HG03342 (cell line): ENCODE measurements around the gene CCDC172.

Source experiments
- ATAC-seq: cut with Tn5 transposase; IDR thresholded peaks from one replicate; pipeline ENCODE4 v1.9.1; 2021; ENCODE audit warnings: mild to moderate bottlenecking, moderate library complexity; ENCODE audit not compliant: unreplicated experiment

CCDC172 gene

DNA sequence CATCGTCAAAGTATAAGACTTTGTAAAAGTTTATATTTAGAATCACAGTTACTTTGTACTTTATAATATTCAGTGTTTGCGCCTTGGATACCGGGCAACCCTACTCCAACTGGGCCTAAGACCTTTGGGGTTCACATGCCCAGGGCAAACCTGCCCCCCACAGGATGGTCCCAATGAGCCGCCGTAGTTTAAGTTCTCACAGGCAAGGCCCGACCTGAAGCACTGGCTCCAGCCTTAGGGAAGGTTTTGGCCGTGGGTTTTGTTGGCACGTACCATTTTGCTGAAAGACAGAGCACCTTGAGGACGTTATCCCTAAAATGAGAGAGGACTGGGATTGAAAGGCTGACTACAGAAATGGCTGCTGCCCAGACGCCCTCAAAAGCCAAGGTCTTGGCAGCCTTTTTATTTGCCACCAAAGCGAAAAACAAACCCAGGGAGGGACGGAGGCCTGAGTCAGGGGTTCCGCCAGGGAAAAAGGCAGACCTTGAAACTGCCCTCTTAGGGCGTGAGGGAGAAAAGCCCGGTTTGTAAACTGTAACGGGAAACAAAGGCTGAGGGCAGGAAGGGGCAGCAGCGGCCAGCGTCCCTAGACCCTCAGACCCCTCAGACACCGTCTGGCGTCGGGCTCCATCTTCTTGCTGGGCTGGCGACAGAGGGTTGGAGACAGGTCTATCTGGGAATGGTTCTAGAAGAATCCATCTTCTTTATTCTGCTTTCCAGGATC is at the start of gene CCDC172:
Gene CCDC172 (plus strand): TSS at position 222 of the 724 bp plus-strand sequence. CDS start 564 bp downstream, outside the sequence.
- ATAC-seq: no peak

DNA sequence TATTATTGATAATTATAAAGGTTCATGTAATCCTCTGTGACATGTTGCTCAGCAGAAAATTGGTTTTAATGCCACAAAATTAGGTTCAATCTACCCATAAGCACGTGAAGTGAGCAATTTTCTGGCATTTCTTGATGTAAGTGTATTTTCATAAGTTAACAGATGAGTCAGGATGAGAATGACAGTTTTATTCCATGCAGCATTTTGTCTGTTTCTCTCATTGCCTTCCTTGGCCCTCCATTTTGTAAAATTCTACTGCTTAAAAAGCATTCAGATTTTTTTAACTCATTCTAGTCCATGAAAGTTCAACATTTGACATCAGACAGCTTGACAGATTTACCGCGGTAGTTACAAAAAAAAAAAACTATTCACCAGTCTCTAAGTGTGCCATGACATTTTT is 47.3 kb upstream of the CCDC172 start:
- ATAC-seq: no peak

DNA sequence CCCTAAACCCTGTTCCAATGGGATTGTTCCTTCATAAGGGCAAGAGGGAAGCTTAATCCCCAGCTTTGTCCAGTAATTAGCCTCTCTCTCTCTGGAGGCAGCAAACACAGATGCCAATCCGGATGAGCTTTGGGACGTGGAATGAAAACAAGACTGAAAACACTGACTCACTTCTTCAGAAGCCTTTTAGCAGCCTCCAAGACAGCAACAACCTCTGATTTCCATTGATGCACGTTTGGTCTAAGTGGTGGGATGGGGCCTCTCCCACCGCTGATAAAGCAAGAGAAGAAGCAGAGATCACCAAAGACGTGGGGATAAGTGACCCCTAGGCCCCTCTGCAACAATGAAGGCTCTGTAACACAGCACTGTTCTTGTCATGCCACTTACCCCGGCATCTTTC is 45.4 kb upstream of the CCDC172 start:
- ATAC-seq: no peak

GRCh38 chr10:116281775-116282174 is 42.5 kb upstream of the CCDC172 start:
- no peak for ATAC-seq

GRCh38 chr10:116286626-116287200 is 37.5 kb upstream of the CCDC172 start:
- no peak for ATAC-seq

- ATAC-seq: no peak
These were observed 36.2 kb upstream of the CCDC172 start for GRCh38 chr10:116287906-116288501.

DNA sequence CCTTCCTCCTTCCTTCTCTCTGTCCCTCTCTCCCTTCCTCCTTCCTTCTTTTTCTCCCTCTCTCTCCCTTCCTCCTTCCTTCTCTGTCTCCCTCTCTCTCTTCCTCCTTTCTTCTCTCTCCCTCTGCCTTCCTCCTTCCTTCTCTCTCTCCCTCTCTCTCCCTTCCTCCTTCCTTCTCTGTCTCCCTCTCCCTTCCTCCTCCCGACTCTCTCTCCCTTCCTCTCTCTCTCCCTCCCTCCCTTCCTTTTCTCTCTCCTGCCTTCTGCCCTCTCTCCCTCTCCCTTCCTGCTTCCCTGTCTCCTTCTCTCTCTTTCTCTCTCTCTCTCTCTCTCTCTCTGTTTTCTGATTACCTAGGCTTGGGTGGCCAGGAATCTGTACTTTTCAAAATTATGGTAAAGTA is 34.6 kb upstream of the CCDC172 start:
- ATAC-seq: no peak

DNA sequence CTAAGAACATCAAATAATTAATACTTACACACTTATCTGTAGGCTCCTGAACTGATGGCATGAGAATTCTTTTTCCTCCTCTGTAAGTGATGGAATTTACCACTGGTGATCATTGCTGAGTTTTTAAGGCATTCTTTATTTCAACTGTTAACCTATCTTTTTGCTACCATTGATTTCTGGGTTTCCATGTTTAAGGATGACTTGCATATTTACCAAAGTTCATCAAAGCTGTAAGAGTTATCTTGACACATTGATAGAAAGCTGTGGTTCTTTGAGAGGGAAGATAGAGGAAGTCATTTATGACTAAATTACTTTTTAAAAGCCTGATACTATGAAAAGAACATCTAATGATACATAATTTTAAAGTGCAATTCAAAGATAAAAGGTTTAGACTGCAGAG is 31.8 kb upstream of the CCDC172 start:
- no peak for ATAC-seq

DNA sequence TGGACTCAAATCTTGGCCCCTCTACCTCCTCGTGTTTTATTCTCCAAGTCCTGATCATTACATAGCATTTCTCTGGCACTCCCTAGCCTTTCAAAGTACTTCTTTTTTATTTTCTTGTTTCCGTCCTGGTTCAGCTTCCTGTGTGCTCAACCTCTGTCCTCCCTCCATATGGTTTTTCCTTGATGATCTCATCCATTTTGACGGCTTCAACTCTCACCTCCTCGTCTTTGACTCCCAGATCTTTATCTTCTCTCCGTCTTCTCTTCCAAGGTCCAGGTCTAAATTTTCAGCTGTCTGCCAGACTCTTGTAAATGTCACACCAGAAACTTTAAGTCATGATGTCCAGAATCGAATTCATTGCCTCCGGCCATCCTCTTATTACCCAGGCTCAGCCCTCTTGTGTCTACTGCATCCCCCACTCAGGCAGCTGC is 27.9 kb upstream of the CCDC172 start:
- no peak for ATAC-seq

GRCh38 chr10:116298586-116298985 is 25.7 kb upstream of the CCDC172 start:
- ATAC-seq: no peak

DNA sequence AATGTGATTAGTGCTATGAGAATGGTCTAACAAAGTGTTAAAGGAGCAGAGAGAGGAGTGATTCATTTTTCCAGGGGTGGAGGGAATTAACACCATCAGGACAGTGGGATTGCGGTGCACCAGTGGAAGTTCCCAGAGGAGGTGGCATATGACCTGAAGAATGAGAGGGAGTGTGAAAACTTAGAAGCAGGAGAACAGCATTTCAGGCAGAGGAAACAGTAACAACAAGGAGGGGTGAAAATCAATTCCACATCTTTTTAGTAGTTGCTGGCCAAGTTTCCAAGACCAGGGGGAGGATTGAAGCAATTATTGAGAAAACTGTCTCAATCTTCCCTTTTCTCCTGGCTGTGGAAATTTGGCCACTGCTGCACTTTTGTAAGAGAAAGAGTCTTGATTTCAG is 23.7 kb upstream of the CCDC172 start:
- ATAC-seq: no peak

DNA sequence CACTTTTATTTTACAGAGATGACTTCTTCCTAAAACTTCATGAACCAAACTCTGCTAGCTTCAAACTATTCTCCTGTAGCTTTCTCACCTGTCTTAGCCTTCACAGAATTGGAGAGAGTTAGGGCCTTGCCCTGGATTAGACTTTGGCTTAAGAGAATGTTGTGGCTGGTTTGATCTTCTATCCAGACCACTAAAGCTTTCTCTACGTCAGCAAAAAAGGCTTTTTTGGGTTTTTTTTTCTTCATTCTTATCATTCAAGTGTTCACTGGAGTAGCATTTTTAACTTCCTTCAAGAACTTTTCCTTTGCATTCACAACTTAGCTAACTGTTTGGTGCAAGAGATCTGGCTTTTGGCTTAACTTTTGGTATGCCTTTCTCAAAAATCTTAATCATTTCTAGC is 19.3 kb upstream of the CCDC172 start:
- ATAC-seq: no peak

- ATAC-seq: no peak
These were observed 17.4 kb upstream of the CCDC172 start for GRCh38 chr10:116306847-116307246.

DNA sequence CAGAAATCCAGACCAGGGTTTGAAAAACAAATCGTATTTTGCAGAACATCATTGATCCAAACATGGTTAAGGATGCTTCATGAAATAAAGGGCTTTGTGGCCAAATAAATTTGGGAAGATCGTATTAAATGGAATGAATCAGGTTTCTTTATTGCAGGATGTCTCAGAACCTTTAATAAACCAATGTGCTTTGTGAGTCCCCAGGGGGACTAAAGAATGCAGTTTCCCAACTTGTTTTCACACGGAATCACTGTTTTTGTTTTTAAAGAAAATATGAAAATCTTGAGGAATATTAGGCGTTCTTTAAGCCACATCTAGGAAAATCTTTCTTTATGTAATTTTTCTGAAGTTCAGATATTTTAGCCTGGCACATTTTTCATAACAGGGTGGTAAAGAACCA is 16.8 kb upstream of the CCDC172 start:
- ATAC-seq: no peak

DNA sequence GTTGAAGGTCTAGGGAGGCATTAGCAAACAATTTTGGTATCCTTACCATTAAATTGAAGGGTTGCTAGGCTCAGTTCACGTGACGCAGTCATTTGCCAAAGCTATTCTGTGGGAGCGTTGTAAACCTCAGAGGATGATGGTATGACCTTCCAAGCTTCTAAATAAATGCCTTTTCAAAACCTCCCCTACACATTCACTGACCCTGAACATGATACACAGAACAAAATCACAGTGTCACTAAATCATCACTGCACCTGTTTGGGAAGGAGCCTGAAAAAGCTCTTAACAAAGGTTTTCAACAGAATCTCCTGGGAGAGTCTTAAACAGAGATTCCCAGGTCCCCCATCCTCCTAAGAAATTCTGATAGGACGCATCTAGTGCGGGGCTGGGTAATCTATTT is 13.2 kb upstream of the CCDC172 start:
- ATAC-seq: no peak

- no peak for ATAC-seq
These were observed 12.3 kb upstream of the CCDC172 start for GRCh38 chr10:116311706-116312490.

- ATAC-seq: no peak
These were observed 11.7 kb upstream of the CCDC172 start for GRCh38 chr10:116312548-116312947.

DNA sequence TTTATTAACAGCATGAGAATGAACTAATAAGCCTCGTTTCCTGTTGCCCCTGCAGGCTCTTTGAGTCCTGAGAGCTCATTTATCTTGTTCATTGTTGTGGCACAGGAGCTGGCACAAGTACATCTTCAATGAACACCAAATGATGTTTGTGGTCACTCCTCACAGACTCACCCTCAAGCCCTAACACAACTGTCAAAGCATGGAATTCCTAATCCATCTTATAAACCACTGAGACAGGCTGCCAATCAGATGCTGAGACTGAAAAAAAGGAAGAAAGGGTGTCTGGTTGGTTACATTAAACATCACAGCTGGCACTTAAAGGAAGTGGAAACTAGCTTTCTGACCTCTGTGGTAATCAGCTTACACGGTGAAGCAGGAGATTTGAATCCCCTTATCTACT is 7.7 kb upstream of the CCDC172 start:
- ATAC-seq: no peak

DNA sequence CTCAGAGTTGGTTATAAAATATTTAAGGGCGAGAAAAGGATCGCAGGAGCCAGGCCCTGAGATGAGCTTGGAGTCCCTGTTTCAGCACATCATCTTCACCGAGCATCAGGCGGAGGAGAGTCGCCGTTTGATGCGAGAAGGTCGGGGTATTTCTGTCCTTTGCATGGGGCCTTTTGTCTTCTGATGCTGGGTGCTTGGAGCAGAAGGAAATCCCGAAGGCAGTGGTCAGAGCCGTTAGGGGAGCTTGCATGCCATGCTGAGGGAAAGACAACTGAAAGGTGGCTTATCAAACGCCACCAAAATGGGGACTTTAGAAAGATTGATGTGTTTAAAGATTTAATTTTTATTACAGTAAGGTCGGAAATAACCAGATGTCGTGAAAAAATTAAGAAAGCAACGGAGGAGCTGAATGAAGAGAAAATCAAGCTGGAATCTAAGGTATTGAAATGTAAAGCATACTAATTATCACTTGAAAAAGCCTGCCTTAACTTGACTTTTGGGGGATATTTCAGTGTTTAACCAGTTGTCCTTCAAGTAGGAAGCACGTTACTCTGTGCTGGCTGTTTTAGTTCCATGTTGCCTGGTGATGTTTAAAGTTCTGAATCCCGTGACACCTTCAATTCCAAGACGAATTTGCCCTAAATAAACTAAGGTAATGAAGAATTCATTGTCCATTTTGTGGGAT is 845 bp downstream of the CCDC172 start:
- ATAC-seq: no peak

GRCh38 chr10:116325987-116326386 is 1.7 kb downstream of the CCDC172 start:
- no peak for ATAC-seq

GRCh38 chr10:116329153-116329552 is 4.9 kb downstream of the CCDC172 start:
- no peak for ATAC-seq
